ENCODE results near the gene MMP25. TPM values are rescaled to one million over a fixed set of nuclear protein-coding genes. Genes with fewer than 3 reads are reported as not detected.
A peak's percentile ranks its signal among the peaks of the same experiment; 100 is the strongest.

Gene MMP25
- total RNA-seq, 2 donors from 2014 or later, result 4.2 TPM; not detected in 1

DNA sequence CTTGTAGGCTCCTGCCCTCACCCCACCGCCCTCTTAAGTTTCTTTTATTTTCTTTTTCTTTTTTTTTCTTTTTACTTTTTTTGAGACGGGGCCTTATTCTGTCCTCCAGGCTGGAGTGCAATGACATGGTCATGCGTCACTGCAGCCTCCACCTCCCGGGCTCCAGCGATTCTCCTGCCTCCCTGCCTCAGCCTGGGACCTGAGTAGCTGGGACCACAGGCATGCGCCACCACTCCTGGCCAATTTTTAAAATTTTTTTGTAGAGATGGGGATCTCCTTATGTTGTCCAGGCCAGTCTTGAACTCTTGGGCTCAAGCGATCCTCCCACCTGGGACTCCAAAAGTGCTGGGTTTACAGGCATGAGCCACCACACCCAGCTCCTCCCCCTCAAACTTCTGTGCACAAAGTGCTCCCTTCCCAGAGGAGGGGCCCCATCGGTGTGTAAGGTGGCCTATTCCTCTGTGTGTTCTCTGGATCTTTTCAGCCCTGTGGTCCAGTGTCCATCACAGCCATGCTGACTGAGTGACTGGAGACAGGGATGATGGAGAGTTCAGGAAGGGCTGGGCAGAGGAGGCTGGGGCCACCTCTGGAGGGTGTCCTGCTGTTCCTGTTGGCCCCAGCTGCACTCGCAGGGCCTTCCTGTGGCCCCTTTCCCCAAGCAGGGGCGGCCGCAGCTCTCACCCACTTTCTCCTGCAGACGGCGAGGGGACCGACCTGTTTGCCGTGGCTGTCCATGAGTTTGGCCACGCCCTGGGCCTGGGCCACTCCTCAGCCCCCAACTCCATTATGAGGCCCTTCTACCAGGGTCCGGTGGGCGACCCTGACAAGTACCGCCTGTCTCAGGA lies 10.2 kb downstream of the MMP25 start:
- H3K9me3 ChIP-seq, result no peaks in the 10 kb centered on the region
- H3K27ac ChIP-seq, result no peak overlapping the region
- DNase-seq (ENCODE audit: low spot score) (no peak), ATAC-seq (ENCODE audit: insufficient number of reproducible peaks, low FRiP score, low read depth) (no peak)
- no peaks in the 10 kb centered on the region for H3K27me3 ChIP-seq (replicated peaks; ENCODE audit: insufficient read depth)
- TF ChIP-seq, protein P1, sequence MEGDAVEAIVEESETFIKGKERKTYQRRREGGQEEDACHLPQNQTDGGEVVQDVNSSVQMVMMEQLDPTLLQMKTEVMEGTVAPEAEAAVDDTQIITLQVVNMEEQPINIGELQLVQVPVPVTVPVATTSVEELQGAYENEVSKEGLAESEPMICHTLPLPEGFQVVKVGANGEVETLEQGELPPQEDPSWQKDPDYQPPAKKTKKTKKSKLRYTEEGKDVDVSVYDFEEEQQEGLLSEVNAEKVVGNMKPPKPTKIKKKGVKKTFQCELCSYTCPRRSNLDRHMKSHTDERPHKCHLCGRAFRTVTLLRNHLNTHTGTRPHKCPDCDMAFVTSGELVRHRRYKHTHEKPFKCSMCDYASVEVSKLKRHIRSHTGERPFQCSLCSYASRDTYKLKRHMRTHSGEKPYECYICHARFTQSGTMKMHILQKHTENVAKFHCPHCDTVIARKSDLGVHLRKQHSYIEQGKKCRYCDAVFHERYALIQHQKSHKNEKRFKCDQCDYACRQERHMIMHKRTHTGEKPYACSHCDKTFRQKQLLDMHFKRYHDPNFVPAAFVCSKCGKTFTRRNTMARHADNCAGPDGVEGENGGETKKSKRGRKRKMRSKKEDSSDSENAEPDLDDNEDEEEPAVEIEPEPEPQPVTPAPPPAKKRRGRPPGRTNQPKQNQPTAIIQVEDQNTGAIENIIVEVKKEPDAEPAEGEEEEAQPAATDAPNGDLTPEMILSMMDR (IDR thresholded peaks at IDR 0.05), result no peak
- peaks cover 11 to 20% of the 10 kb centered on the region in 2 donors for H3K4me1 ChIP-seq (ENCODE audit: control insufficient read depth in 1 of 2, low read depth in 2 of 2)
- H3K36me3 ChIP-seq, result no peaks in the 10 kb centered on the region
- H3K4me3 ChIP-seq, result no peak overlapping the region

DNA sequence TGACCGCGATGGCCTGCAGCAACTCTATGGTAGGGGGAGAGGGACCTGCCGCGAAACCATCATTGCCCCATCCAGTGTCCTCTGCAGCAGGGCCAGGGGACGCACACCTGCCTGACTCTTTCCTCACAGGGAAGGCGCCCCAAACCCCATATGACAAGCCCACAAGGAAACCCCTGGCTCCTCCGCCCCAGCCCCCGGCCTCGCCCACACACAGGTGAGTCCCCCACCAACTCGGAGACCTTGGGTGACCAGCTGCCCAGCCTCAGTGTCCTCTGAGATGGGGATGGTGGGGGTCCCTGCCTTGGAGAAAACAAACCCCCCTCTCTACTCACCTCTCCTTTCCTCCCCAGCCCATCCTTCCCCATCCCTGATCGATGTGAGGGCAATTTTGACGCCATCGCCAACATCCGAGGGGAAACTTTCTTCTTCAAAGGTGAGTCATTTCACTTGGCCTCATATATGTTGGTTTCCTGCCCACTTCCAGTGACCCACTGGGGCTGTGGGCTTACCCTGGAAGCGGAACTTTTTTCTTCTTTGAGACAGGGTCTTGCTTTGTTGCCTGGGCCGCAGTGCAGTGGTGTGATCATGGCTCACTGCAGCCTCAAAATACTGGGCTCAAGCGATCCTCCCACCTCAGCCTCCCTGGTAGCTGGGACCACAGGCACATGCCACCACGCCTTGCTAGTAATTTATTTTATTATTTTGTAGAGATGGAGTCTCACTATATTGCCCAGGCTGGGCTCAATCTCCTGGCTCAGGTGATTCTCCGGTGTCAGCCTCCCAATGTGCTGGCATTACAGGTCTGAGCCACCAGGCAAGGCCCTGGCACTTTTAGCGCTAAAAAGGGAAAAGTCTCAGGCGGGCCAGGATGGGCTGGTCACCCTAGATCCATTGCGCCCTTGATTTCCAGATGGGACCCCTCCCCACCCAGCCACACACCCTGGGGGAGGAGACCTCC lies 11.1 kb downstream of the MMP25 start:
- DNase-seq (ENCODE audit: low spot score) (no peak), ATAC-seq (ENCODE audit: insufficient number of reproducible peaks, low FRiP score, low read depth) (no peak)
- Histone ChIP-seq H3K27me3 (replicated peaks; ENCODE audit: insufficient read depth) (no peaks in the 10 kb centered on the region), H3K36me3 (no peaks in the 10 kb centered on the region), H3K4me3 (peak overlapping the region; percentile 94), H3K27ac (no peak overlapping the region), H3K4me1 (ENCODE audit: control insufficient read depth in 1 of 2, low read depth in 2 of 2) (peaks cover 11 to 20% of the 10 kb centered on the region in 2 donors), H3K9me3 (no peaks in the 10 kb centered on the region)
- TF ChIP-seq, protein P1 (IDR thresholded peaks at IDR 0.05), result no peak

DNA sequence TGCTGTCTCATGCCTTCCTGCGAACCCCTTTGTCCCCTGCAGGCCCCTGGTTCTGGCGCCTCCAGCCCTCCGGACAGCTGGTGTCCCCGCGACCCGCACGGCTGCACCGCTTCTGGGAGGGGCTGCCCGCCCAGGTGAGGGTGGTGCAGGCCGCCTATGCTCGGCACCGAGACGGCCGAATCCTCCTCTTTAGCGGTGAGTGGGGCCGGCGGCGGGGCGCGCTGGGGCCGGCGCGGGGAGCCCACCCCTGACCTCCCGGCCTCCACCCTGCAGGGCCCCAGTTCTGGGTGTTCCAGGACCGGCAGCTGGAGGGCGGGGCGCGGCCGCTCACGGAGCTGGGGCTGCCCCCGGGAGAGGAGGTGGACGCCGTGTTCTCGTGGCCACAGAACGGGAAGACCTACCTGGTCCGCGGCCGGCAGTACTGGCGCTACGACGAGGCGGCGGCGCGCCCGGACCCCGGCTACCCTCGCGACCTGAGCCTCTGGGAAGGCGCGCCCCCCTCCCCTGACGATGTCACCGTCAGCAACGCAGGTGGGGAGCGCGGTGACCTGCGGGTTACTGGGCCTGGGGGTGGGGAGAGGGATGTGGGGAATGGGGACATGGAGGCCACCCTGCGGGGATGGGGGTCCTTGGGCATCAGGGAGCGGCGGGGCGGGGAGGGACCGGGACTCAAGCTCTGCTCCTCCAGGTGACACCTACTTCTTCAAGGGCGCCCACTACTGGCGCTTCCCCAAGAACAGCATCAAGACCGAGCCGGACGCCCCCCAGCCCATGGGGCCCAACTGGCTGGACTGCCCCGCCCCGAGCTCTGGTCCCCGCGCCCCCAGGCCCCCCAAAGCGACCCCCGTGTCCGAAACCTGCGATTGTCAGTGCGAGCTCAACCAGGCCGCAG lies 12.0 kb downstream of the MMP25 start:
- no peak for ATAC-seq (ENCODE audit: insufficient number of reproducible peaks, low FRiP score, low read depth)

DNA sequence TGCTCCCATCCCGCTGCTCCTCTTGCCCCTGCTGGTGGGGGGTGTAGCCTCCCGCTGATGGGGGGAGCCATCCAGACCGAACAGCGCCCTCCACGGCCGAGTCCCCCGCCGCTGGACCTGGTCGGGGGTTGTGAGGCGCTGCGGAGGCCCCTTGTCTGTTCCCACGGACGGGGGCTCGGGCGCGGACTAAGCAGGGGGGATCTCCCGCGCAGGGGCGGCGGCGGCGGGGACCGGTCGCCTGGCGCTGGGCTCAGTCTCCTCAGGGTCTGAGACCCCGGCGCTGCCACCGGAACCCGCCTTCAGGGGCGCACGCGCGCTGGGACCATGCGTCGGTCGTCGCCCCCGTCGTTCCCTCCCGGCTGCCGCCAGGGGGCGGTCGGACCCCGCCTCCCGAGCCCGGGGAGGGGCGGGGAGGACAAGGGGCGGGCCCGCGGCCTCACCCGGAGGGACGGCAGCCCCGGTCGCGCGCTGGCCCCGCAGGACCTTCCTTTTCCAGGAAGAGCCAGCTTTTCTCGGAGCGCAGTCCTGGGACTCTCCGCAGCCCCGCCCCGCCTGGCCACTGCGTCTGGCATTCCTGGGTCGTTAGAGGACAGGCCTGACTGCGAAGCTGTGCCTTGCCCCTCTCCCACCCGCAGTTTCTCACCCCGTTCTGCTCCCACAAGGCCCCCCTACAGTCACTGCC lies 12.8 kb downstream of the MMP25 start:
- Histone ChIP-seq H3K27ac (peak overlapping the region; percentile 39 to 41), H3K27me3 (replicated peaks; ENCODE audit: insufficient read depth) (no peaks in the 10 kb centered on the region), H3K9me3 (no peaks in the 10 kb centered on the region), H3K4me1 (ENCODE audit: control insufficient read depth in 1 of 2, low read depth in 2 of 2) (peaks cover 11 to 20% of the 10 kb centered on the region in 2 donors), H3K4me3 (peak overlapping the region; percentile 94), H3K36me3 (no peaks in the 10 kb centered on the region)
- peak; percentile 54 for DNase-seq (ENCODE audit: low spot score)
- ATAC-seq (ENCODE audit: insufficient number of reproducible peaks, low FRiP score, low read depth), result peak; percentile 85
- TF ChIP-seq, protein P1 (IDR thresholded peaks at IDR 0.05), result peak; percentile 97

More for the DNA sequence above, 12.0 kb downstream of the MMP25 start:
- Histone ChIP-seq H3K4me3 (peak overlapping the region; percentile 94), H3K36me3 (no peaks in the 10 kb centered on the region), H3K27me3 (replicated peaks; ENCODE audit: insufficient read depth) (no peaks in the 10 kb centered on the region), H3K4me1 (ENCODE audit: control insufficient read depth in 1 of 2, low read depth in 2 of 2) (peaks cover 11 to 20% of the 10 kb centered on the region in 2 donors), H3K9me3 (no peaks in the 10 kb centered on the region), H3K27ac (peak overlapping the region in 1 of 2 donors; percentile 41)
- DNase-seq (ENCODE audit: low spot score), result no peak
- TF ChIP-seq, protein P1 (IDR thresholded peaks at IDR 0.05), result no peak

All from thoracic aorta (tissue), 2 donors.